Transverse colon (tissue), 4 donors: Measurements from ENCODE around the gene EGLN1. TPM values are rescaled to one million over a fixed set of nuclear protein-coding genes. Genes with fewer than 3 reads are reported as not detected.

Experiments used
- DNase-seq: peaks from one replicate; pipeline ENCODE4 v3.0.0-alpha.2; 2019
- H3K27ac ChIP-seq, 4 donors: fragments of 200-600 bp; sonication (generic); 2 replicates each; pipeline ENCODE4 v1.5.1; 2016 to 2018; ENCODE audit warnings: inconsistent platforms in 4 of 4
- H3K27me3 ChIP-seq: fragments of 200-600 bp; sonication (generic); 2 replicates; pipeline ENCODE4 v1.5.1; 2017; ENCODE audit warnings: inconsistent platforms
- H3K36me3 ChIP-seq, 4 donors: fragments of 200-600 bp; sonication (generic); 2 replicates each; pipeline ENCODE4 v1.5.1; 2017 to 2019; ENCODE audit warnings: inconsistent platforms in 4 of 4
- H3K4me1 ChIP-seq, 4 donors: fragments of 200-600 bp; sonication (generic); 2 replicates each; pipeline ENCODE4 v1.5.1; 2017 to 2020; ENCODE audit warnings: inconsistent platforms in 4 of 4
- H3K4me3 ChIP-seq, 4 donors: fragments of 200-600 bp; sonication (generic); 1 replicate in 1 of 4; 2 replicates in 3 of 4; pipeline versions ENCODE4 v1.5.1 to v1.6.1; 2017 to 2019; ENCODE audit warnings: inconsistent platforms in 4 of 4
- H3K9me3 ChIP-seq, 2 donors: fragments of 200-600 bp; sonication (generic); 2 replicates each; pipeline ENCODE4 v1.5.1; 2017 to 2019; ENCODE audit warnings: inconsistent platforms in 2 of 2
- CTCF ChIP-seq, 5 experiments: fragments of 200-600 bp in 3 of 5; fragments of 450-650 bp in 2 of 5; sonication (generic) in 3 of 5; IDR thresholded peaks; 1 replicate in 2 of 5; 2 replicates in 3 of 5; pipeline ENCODE4 v1.5.1; 2016 to 2017; ENCODE audit warnings: antibody characterized with exemption in 5 of 5, inconsistent platforms in 3 of 5, mild to moderate bottlenecking in 2 of 5, moderate library complexity in 1 of 5
- EP300 ChIP-seq: sonication (generic); formaldehyde crosslinking; IDR thresholded peaks from one replicate; pipeline ENCODE4 v1.6.1; 2017; ENCODE audit warnings: antibody characterized with exemption, low read depth
- POLR2A ChIP-seq: fragments of 450-650 bp; IDR thresholded peaks from one replicate; pipeline ENCODE4 v1.6.1; 2016; ENCODE audit warnings: antibody characterized with exemption, mild to moderate bottlenecking, moderate library complexity
- POLR2AphosphoS5 ChIP-seq, 3 donors: sonication (generic); formaldehyde crosslinking; IDR thresholded peaks; one replicate each; pipeline ENCODE4 v1.6.1; 2016; ENCODE audit warnings: antibody characterized with exemption in 3 of 3
- WGBS, 2 donors: methylation state at CpG; one replicate each; pipeline ENCODE4 v1.1.5; 2018; ENCODE audit warnings: low coverage in 1 of 2; 5-methylcytosine and 5-hydroxymethylcytosine counted together
- in situ Hi-C, 4 donors: fragments of 200-750 bp; cut with MboI; loops; one replicate each; pipeline versions ENCODE4 v1.15.0 to v1.15.1; 2017; ENCODE audit warnings: low sequenced_read_pairs in 3 of 4, low pct_ligation_motif_present in 1 of 4, low pct_unique_long_range_greater_than_20kb in 1 of 4
- intact Hi-C: fragments of 100-400 bp; cut with DNase I; formaldehyde crosslinking; loops from one replicate; pipeline ENCODE4 v1.15.1; 2023; ENCODE audit warnings: low total_unique reads
- total RNA-seq, 4 donors: library from RNA; depleted of rRNA; stranded (reverse); fragments of >200 nt; gene quantifications; one replicate each; pipeline ENCODE4 v1.1.0, GENCODE V29; 2016

EGLN1 gene
- total RNA-seq, 4 donors from 2014 or later: 40.2 to 69.2 (median 51.7) TPM

GRCh38 chr1:231395998-231396390, 26.1 kb downstream of the EGLN1 start:
- intact Hi-C loops (no loop called here), in situ Hi-C loops (no loop called here)
- H3K4me1 ChIP-seq: peaks cover 0 to 33% (median 4%) of the 10 kb centered on the region in 4 donors
- TF ChIP-seq POLR2AphosphoS5 (IDR thresholded peaks at IDR 0.05) (no peak), EP300 (no peak), POLR2A (no peak), CTCF (IDR thresholded peaks at IDR 0.05) (no peak)
- no peak overlapping the region for H3K4me3 ChIP-seq
- H3K27ac ChIP-seq: peak overlapping the region; percentile 44 to 70 (median 65)
- 84 to 98% methylated on average over 4 of the region's 4 CpGs for WGBS, 2 donors
- DNase-seq: no peak
- no peaks in the 10 kb centered on the region for H3K27me3 ChIP-seq
- H3K36me3 ChIP-seq: no peaks in the 10 kb centered on the region
- H3K9me3 ChIP-seq: no peaks in the 10 kb centered on the region

GRCh38 chr1:231395076-231395997, 26.8 kb downstream of the EGLN1 start:
- intact Hi-C loops: no loop called here
- H3K4me1 ChIP-seq: peaks cover 0 to 34% (median 4%) of the 10 kb centered on the region in 4 donors

GRCh38 chr1:231393668-231394067, 28.4 kb downstream of the EGLN1 start:
- in situ Hi-C loops: no loop called here
- DNase-seq: no peak
- H3K27ac ChIP-seq: peak overlapping the region in 2 of 4 donors; percentile 22 to 28
- H3K36me3 ChIP-seq: no peaks in the 10 kb centered on the region
- no peaks in the 10 kb centered on the region for H3K27me3 ChIP-seq
- no peak overlapping the region for H3K4me3 ChIP-seq
- no peaks in the 10 kb centered on the region for H3K9me3 ChIP-seq
- TF ChIP-seq POLR2AphosphoS5 (IDR thresholded peaks at IDR 0.05): no peak
- no peak for TF ChIP-seq POLR2A
- TF ChIP-seq EP300: no peak
- peaks cover 0 to 38% (median 4%) of the 10 kb centered on the region in 4 donors for H3K4me1 ChIP-seq
- intact Hi-C loops: no loop called here

More at GRCh38 chr1:231395076-231395997, 26.8 kb downstream of the EGLN1 start:
- 38 to 71% methylated on average over 6 to 10 of the region's 10 CpGs for WGBS, 2 donors
- no peak overlapping the region for H3K4me3 ChIP-seq
- no peaks in the 10 kb centered on the region for H3K27me3 ChIP-seq
- no peaks in the 10 kb centered on the region for H3K36me3 ChIP-seq
- in situ Hi-C loops: no loop called here
- TF ChIP-seq POLR2AphosphoS5 (IDR thresholded peaks at IDR 0.05) (peak in 1 of 3 donors; percentile 31), POLR2A (no peak)
- H3K27ac ChIP-seq: peak overlapping the region; percentile 44 to 70 (median 65)
- no peak for DNase-seq
- no peaks in the 10 kb centered on the region for H3K9me3 ChIP-seq

- H3K27me3 ChIP-seq: no peaks in the 10 kb centered on the region
- H3K9me3 ChIP-seq: no peaks in the 10 kb centered on the region
- peaks cover 0 to 45% (median 4%) of the 10 kb centered on the region in 4 donors for H3K4me1 ChIP-seq
- H3K4me3 ChIP-seq: no peak overlapping the region
- intact Hi-C loops: no loop called here
- TF ChIP-seq EP300 (no peak), POLR2AphosphoS5 (IDR thresholded peaks at IDR 0.05) (no peak), CTCF (IDR thresholded peaks at IDR 0.05) (no peak), POLR2A (no peak)
- no peak for DNase-seq
- in situ Hi-C loops: no loop called here
- no peaks in the 10 kb centered on the region for H3K36me3 ChIP-seq
- H3K27ac ChIP-seq: no peak overlapping the region
- WGBS, 2 donors: 29 to 58% methylated on average over 1 of the region's 1 CpG
Measured at GRCh38 chr1:231392389-231393131, 29.5 kb downstream of the EGLN1 start.

GRCh38 chr1:231390071-231390470, 32.0 kb downstream of the EGLN1 start:
- no peaks in the 10 kb centered on the region for H3K27me3 ChIP-seq
- H3K4me1 ChIP-seq: peaks cover 0 to 28% (median under 1%) of the 10 kb centered on the region in 4 donors
- in situ Hi-C loops: no loop called here
- H3K36me3 ChIP-seq: no peaks in the 10 kb centered on the region
- no peak for DNase-seq
- H3K27ac ChIP-seq: no peak overlapping the region
- intact Hi-C loops: no loop called here
- 45 to 73% methylated on average over 2 of the region's 2 CpGs for WGBS, 2 donors
- H3K9me3 ChIP-seq: no peaks in the 10 kb centered on the region
- H3K4me3 ChIP-seq: no peak overlapping the region
- TF ChIP-seq CTCF (IDR thresholded peaks at IDR 0.05): no peak
- no peak for TF ChIP-seq POLR2A
- no peak for TF ChIP-seq POLR2AphosphoS5 (IDR thresholded peaks at IDR 0.05)
- no peak for TF ChIP-seq EP300
